Upper lobe of left lung (tissue), 4 donors: ENCODE measurements around the gene PTGR2.

Source experiments
- EP300 ChIP-seq, 4 donors: sonication (generic); formaldehyde crosslinking; IDR thresholded peaks; one replicate each; pipeline ENCODE4 v1.5.1; 2017; ENCODE audit warnings: antibody characterized with exemption in 4 of 4, control low read depth in 2 of 4
- POLR2A ChIP-seq, 4 donors: fragments of 450-650 bp; IDR thresholded peaks; one replicate each; pipeline ENCODE4 v1.5.1; 2016 to 2017; ENCODE audit warnings: antibody characterized with exemption in 4 of 4, mild to moderate bottlenecking in 2 of 4
- POLR2AphosphoS5 ChIP-seq, 2 donors: sonication (generic); formaldehyde crosslinking; IDR thresholded peaks; one replicate each; pipeline ENCODE4 v1.5.1; 2017; ENCODE audit warnings: antibody characterized with exemption in 2 of 2
- TF ChIP-seq, protein P1 (sequence below), 6 experiments: fragments of 450-650 bp in 4 of 6; fragments of 200-600 bp in 2 of 6; sonication (generic) in 2 of 6; IDR thresholded peaks; one replicate each; pipeline ENCODE4 v1.5.1; 2016 to 2019; ENCODE audit warnings: antibody characterized with exemption in 6 of 6

DNA sequence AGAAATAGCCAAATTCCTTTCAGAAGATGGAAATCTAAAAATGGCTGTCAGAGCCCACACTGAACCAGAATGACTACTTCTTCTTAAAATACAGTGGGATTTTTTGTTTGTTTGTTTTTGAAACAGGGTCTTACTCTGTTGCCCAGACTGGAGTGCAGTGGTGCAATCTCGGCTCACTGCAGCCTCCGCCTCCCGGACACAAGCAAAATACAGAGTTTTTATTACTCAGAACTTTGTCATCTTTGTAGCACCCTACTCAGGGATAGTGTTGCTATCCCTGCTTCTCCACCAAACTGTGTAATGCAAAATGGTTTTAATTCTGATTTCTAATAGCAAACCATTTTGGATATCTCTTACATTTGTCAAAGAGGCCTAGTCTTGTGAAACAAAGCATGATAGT is 51.4 kb downstream of the PTGR2 start:
- TF ChIP-seq, protein P1, sequence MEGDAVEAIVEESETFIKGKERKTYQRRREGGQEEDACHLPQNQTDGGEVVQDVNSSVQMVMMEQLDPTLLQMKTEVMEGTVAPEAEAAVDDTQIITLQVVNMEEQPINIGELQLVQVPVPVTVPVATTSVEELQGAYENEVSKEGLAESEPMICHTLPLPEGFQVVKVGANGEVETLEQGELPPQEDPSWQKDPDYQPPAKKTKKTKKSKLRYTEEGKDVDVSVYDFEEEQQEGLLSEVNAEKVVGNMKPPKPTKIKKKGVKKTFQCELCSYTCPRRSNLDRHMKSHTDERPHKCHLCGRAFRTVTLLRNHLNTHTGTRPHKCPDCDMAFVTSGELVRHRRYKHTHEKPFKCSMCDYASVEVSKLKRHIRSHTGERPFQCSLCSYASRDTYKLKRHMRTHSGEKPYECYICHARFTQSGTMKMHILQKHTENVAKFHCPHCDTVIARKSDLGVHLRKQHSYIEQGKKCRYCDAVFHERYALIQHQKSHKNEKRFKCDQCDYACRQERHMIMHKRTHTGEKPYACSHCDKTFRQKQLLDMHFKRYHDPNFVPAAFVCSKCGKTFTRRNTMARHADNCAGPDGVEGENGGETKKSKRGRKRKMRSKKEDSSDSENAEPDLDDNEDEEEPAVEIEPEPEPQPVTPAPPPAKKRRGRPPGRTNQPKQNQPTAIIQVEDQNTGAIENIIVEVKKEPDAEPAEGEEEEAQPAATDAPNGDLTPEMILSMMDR (IDR thresholded peaks at IDR 0.05): no peak
- TF ChIP-seq POLR2A (IDR thresholded peaks at IDR 0.05) (no peak), POLR2AphosphoS5 (IDR thresholded peaks at IDR 0.05) (no peak), EP300 (IDR thresholded peaks at IDR 0.05) (no peak)
